GM20000 (cell line): ENCODE measurements around the gene ST3GAL3.

ENCODE experiments used
- DNase-seq: peaks from one replicate; pipeline ENCODE4 v3.0.0; 2012; ENCODE audit warnings: low spot score
- TF ChIP-seq, protein P1 (sequence below): IDR thresholded peaks from 2 replicates; pipeline ENCODE4 v1.5.1; 2012; ENCODE audit warnings: mild to moderate bottlenecking, control low read depth; ENCODE audit errors: extremely low read depth, missing control alignments

Gene ST3GAL3

GRCh38 chr1:43779805-43780403, 72.6 kb downstream of the ST3GAL3 start:
- no peak for DNase-seq

DNA sequence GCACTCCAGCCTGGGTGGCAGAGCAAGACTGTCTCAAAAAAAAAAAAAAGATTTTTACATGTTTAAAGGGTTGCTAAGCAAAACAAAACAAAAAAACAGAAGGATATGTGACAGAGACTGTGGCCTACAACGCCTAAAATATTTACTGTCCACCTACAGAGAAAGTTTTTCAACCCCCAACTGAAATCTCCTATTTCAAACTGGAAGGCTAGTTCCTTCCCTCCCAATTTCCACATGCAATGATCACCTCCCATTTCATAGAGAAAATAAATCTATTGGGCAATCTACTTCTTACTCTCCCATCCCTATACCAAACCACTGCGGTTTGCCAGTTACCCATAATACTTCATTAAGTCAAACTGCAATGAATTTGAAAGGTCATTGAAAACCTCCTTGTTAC, 74.2 kb downstream of the ST3GAL3 start:
- DNase-seq: no peak
- TF ChIP-seq, protein P1, sequence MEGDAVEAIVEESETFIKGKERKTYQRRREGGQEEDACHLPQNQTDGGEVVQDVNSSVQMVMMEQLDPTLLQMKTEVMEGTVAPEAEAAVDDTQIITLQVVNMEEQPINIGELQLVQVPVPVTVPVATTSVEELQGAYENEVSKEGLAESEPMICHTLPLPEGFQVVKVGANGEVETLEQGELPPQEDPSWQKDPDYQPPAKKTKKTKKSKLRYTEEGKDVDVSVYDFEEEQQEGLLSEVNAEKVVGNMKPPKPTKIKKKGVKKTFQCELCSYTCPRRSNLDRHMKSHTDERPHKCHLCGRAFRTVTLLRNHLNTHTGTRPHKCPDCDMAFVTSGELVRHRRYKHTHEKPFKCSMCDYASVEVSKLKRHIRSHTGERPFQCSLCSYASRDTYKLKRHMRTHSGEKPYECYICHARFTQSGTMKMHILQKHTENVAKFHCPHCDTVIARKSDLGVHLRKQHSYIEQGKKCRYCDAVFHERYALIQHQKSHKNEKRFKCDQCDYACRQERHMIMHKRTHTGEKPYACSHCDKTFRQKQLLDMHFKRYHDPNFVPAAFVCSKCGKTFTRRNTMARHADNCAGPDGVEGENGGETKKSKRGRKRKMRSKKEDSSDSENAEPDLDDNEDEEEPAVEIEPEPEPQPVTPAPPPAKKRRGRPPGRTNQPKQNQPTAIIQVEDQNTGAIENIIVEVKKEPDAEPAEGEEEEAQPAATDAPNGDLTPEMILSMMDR: no peak

More at GRCh38 chr1:43779805-43780403, 72.6 kb downstream of the ST3GAL3 start:
- TF ChIP-seq, protein P1: no peak

DNA sequence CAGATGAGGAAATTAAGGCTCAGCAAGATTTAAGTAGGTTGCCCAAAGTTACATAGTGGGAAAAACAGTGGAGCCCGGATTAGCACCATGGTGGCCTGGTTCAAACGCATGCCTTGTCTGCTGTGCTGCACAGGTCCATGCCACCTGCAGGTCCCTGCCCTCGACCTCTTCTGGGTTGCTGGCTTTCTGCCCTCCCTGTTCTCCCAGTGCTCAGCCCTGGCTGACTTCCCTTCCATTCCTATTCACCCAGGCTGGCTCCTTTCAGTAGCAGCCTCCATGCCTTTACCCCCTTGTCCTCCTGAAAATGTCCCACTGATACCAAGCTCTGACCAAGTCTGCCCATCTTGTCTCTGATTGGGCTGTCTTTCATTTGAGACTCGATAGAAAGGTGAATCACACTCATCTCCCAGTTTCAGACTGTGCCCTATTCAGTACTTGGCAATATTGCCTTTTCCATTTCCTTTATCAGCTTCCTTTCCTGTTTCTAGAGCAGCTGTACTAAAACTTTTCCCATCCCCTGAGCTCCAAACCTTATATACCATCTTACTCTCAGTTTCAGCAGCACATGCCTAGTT, 75.8 kb downstream of the ST3GAL3 start:
- no peak for DNase-seq
- TF ChIP-seq, protein P1: no peak

- DNase-seq: peak; percentile 36
Measured at GRCh38 chr1:43783671-43784205, 76.4 kb downstream of the ST3GAL3 start.

DNA sequence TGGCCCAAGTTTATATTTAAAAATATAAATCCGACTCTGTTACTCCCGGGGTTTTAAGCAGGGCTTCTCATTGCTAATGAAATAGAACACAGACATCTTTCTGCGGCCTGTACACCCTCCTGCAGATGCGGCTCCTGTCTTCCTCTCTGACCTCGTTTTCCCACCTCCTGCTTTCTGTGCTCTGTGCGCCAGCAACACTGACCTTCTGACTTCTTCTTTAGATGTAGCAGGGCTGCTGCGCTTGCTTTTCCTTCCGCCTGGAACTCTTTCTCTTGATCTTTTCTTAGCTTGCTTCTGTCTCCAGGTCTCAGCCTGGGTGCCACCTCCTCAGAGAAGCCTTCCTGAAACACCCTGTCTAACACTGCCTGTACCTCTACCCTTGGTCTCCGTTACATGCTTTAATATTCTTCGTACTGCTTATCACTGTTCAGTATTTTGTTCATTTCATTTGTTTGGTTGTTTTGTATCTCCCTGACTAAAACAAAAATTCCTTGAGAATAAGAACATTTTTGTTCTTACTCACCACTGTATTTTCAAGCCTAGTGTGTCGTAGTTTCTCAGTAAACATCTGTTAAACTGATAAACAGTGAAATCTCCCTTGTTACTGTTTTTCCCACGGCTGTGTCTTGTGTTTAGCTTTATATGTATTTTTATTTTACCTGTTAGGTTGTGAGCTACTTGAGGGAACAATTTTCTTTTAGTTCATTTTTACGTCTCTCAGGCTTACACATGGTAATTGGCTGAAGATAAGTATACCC, 79.0 kb downstream of the ST3GAL3 start:
- TF ChIP-seq, protein P1: no peak
- no peak for DNase-seq

More at GRCh38 chr1:43783671-43784205, 76.4 kb downstream of the ST3GAL3 start:
- TF ChIP-seq, protein P1: no peak

DNA sequence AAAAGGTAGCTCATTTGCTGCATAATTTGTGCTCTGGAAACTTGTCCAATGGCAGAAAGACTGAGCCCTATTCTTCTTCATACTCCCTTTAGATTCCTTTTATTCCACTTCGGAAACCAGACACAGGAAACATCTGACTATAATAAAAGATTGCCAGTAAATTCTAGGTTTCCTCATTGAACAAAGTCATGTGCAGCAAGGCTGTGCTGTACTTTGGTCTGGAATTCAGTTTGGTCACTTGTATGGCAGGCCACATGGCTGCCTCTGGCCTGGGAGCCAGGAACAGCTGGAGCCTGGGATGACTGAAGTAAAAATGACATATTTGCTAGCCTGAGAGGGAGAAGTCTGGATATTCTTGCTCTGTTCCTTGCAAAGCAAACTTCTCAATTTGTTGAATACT, 79.6 kb downstream of the ST3GAL3 start:
- no peak for DNase-seq
- TF ChIP-seq, protein P1: no peak
